ENCODE measurements around the gene ABCE1. TPM values are rescaled to one million over a fixed set of nuclear protein-coding genes. Genes with fewer than 3 reads are reported as not detected.

The ABCE1 gene
- total and polyA plus RNA-seq, 2 experiments from 2014 or later, result 70.3 to 185 TPM

DNA sequence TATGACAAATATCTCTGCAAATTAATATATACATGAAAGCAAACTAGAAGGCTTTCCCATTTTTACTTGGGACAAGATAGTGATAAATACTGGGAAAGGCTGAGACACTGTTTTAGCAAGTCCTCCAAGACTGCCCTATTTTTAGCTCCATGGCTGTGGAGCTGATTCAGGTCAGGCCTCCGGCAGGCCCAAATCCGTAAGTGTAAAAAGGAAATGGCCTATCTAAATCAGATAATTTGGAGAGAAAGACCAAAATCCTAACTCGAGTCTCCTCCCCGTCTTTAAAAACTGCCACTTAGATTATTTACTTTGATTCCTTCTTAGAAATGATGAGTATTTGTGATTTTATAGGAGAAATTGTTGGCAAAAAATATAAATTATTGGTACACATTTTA, 79.4 kb downstream of the ABCE1 start:
- Mint-ChIP-seq H3K9me3 (no peaks in the 10 kb centered on the region), H3K4me3 (peak overlapping the region; percentile 92; the same call in 2 of the 3 replicates), H3K36me3 (ENCODE audit: low read depth) (peaks cover 20% of the 10 kb centered on the region), H3K27ac (no peak overlapping the region), H3K27me3 (ENCODE audit: insufficient read depth, low read depth, poor library complexity) (peaks cover 6% of the 10 kb centered on the region), H3K4me1 (peaks cover 19% of the 10 kb centered on the region)
- H3K27me3 ChIP-seq (ENCODE audit: insufficient read depth), result no peaks in the 10 kb centered on the region
- H3K36me3 ChIP-seq (ENCODE audit: insufficient read depth), result no peaks in the 10 kb centered on the region; the same call in 1 of the 2 replicates
- peaks cover 8% of the 10 kb centered on the region for H3K4me1 ChIP-seq (ENCODE audit: insufficient read depth)
- H4K20me1 ChIP-seq (replicated peaks; ENCODE audit: insufficient read depth), result peaks cover 19% of the 10 kb centered on the region
- no peaks in the 10 kb centered on the region for H3F3A ChIP-seq (replicated peaks; ENCODE audit: low read depth)
- no peak for ATAC-seq
- TF ChIP-seq JUNB (IDR thresholded peaks at IDR 0.05; ENCODE audit: unreplicated experiment) (no peak), NANOG (IDR thresholded peaks at IDR 0.05; ENCODE audit: borderline replicate concordance) (no peak), EZH2phosphoT487 (IDR thresholded peaks at IDR 0.05; ENCODE audit: unreplicated experiment) (no peak), POLR2AphosphoS5 (IDR thresholded peaks at IDR 0.05; ENCODE audit: low read depth) (no peak), ZNF331 (CRISPR knock-in tag; IDR thresholded peaks at IDR 0.05; ENCODE audit: low read depth) (no peak), ZNF114 (CRISPR knock-in tag; IDR thresholded peaks at IDR 0.05) (no peak), EZH2 (IDR thresholded peaks at IDR 0.05; ENCODE audit: low read depth, unreplicated experiment) (no peak), CREB1 (CRISPR knock-in tag; IDR thresholded peaks at IDR 0.05; ENCODE audit: low read depth) (no peak), STAT1 (IDR thresholded peaks at IDR 0.05; ENCODE audit: unreplicated experiment) (no peak)
- TF ChIP-seq, protein P1, sequence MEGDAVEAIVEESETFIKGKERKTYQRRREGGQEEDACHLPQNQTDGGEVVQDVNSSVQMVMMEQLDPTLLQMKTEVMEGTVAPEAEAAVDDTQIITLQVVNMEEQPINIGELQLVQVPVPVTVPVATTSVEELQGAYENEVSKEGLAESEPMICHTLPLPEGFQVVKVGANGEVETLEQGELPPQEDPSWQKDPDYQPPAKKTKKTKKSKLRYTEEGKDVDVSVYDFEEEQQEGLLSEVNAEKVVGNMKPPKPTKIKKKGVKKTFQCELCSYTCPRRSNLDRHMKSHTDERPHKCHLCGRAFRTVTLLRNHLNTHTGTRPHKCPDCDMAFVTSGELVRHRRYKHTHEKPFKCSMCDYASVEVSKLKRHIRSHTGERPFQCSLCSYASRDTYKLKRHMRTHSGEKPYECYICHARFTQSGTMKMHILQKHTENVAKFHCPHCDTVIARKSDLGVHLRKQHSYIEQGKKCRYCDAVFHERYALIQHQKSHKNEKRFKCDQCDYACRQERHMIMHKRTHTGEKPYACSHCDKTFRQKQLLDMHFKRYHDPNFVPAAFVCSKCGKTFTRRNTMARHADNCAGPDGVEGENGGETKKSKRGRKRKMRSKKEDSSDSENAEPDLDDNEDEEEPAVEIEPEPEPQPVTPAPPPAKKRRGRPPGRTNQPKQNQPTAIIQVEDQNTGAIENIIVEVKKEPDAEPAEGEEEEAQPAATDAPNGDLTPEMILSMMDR (conservative IDR thresholded peaks at IDR 0.05; ENCODE audit: low read depth in 2 of 2), result no peak
- TF ChIP-seq, protein P2, sequence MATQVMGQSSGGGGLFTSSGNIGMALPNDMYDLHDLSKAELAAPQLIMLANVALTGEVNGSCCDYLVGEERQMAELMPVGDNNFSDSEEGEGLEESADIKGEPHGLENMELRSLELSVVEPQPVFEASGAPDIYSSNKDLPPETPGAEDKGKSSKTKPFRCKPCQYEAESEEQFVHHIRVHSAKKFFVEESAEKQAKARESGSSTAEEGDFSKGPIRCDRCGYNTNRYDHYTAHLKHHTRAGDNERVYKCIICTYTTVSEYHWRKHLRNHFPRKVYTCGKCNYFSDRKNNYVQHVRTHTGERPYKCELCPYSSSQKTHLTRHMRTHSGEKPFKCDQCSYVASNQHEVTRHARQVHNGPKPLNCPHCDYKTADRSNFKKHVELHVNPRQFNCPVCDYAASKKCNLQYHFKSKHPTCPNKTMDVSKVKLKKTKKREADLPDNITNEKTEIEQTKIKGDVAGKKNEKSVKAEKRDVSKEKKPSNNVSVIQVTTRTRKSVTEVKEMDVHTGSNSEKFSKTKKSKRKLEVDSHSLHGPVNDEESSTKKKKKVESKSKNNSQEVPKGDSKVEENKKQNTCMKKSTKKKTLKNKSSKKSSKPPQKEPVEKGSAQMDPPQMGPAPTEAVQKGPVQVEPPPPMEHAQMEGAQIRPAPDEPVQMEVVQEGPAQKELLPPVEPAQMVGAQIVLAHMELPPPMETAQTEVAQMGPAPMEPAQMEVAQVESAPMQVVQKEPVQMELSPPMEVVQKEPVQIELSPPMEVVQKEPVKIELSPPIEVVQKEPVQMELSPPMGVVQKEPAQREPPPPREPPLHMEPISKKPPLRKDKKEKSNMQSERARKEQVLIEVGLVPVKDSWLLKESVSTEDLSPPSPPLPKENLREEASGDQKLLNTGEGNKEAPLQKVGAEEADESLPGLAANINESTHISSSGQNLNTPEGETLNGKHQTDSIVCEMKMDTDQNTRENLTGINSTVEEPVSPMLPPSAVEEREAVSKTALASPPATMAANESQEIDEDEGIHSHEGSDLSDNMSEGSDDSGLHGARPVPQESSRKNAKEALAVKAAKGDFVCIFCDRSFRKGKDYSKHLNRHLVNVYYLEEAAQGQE (IDR thresholded peaks at IDR 0.05; ENCODE audit: unreplicated experiment), result no peak
- TF ChIP-seq, protein P3, sequence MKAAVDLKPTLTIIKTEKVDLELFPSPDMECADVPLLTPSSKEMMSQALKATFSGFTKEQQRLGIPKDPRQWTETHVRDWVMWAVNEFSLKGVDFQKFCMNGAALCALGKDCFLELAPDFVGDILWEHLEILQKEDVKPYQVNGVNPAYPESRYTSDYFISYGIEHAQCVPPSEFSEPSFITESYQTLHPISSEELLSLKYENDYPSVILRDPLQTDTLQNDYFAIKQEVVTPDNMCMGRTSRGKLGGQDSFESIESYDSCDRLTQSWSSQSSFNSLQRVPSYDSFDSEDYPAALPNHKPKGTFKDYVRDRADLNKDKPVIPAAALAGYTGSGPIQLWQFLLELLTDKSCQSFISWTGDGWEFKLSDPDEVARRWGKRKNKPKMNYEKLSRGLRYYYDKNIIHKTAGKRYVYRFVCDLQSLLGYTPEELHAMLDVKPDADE (IDR thresholded peaks at IDR 0.05), result no peak
- TF ChIP-seq, protein P4, sequence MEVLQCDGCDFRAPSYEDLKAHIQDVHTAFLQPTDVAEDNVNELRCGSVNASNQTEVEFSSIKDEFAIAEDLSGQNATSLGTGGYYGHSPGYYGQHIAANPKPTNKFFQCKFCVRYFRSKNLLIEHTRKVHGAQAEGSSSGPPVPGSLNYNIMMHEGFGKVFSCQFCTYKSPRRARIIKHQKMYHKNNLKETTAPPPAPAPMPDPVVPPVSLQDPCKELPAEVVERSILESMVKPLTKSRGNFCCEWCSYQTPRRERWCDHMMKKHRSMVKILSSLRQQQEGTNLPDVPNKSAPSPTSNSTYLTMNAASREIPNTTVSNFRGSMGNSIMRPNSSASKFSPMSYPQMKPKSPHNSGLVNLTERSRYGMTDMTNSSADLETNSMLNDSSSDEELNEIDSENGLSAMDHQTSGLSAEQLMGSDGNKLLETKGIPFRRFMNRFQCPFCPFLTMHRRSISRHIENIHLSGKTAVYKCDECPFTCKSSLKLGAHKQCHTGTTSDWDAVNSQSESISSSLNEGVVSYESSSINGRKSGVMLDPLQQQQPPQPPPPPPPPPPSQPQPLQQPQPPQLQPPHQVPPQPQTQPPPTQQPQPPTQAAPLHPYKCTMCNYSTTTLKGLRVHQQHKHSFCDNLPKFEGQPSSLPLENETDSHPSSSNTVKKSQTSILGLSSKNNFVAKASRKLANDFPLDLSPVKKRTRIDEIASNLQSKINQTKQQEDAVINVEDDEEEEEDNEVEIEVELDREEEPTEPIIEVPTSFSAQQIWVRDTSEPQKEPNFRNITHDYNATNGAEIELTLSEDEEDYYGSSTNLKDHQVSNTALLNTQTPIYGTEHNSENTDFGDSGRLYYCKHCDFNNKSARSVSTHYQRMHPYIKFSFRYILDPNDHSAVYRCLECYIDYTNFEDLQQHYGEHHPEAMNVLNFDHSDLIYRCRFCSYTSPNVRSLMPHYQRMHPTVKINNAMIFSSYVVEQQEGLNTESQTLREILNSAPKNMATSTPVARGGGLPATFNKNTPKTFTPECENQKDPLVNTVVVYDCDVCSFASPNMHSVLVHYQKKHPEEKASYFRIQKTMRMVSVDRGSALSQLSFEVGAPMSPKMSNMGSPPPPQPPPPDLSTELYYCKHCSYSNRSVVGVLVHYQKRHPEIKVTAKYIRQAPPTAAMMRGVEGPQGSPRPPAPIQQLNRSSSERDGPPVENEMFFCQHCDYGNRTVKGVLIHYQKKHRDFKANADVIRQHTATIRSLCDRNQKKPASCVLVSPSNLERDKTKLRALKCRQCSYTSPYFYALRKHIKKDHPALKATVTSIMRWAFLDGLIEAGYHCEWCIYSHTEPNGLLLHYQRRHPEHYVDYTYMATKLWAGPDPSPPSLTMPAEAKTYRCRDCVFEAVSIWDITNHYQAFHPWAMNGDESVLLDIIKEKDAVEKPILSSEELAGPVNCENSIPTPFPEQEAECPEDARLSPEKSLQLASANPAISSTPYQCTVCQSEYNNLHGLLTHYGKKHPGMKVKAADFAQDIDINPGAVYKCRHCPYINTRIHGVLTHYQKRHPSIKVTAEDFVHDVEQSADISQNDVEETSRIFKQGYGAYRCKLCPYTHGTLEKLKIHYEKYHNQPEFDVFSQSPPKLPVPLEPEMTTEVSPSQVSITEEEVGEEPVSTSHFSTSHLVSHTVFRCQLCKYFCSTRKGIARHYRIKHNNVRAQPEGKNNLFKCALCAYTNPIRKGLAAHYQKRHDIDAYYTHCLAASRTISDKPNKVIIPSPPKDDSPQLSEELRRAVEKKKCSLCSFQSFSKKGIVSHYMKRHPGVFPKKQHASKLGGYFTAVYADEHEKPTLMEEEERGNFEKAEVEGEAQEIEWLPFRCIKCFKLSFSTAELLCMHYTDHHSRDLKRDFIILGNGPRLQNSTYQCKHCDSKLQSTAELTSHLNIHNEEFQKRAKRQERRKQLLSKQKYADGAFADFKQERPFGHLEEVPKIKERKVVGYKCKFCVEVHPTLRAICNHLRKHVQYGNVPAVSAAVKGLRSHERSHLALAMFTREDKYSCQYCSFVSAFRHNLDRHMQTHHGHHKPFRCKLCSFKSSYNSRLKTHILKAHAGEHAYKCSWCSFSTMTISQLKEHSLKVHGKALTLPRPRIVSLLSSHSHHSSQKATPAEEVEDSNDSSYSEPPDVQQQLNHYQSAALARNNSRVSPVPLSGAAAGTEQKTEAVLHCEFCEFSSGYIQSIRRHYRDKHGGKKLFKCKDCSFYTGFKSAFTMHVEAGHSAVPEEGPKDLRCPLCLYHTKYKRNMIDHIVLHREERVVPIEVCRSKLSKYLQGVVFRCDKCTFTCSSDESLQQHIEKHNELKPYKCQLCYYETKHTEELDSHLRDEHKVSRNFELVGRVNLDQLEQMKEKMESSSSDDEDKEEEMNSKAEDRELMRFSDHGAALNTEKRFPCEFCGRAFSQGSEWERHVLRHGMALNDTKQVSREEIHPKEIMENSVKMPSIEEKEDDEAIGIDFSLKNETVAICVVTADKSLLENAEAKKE (CRISPR knock-in tag; IDR thresholded peaks at IDR 0.05), result no peak
- H3K9me2 ChIP-seq (ENCODE audit: insufficient read depth), result no peaks in the 10 kb centered on the region
- no peak overlapping the region for H2AFZ ChIP-seq
- peak overlapping the region; percentile 80 for H3K4me3 ChIP-seq
- peak overlapping the region; percentile 92 for H3K4me2 ChIP-seq
- DNase-seq (ENCODE audit: low spot score), result no peak
- peak overlapping the region; percentile 11; the same call in 1 of the 2 replicates for H3K27ac ChIP-seq (ENCODE audit: low read depth)
- H3K79me2 ChIP-seq (replicated peaks; ENCODE audit: insufficient read depth), result peaks cover 70% of the 10 kb centered on the region
